Erythroblast (primary cell): ENCODE data around the gene PTAFR.

Experiments
- GATA1 ChIP-seq: IDR thresholded peaks from 2 replicates; pipeline ENCODE4 v1.6.1; 2011; ENCODE audit warnings: low read depth, mild to moderate bottlenecking, control low read depth, low read length, moderate library complexity
- POLR2A ChIP-seq: IDR thresholded peaks from 2 replicates; pipeline ENCODE4 v1.6.1; 2011; ENCODE audit warnings: mild to moderate bottlenecking, low read length

GRCh38 chr1:28122183-28122582 is 54.3 kb downstream of the PTAFR start:
- TF ChIP-seq POLR2A, result no peak
- TF ChIP-seq GATA1, result no peak
